Panc1 (cell line): ENCODE data around the gene MAML3.

Experiments
- TF ChIP-seq, protein P1 (sequence below), 2 experiments: IDR thresholded peaks; 2 replicates each; pipeline ENCODE4 v1.6.1; 2011 to 2012; ENCODE audit warnings: low read depth in 2 of 2, control low read depth in 1 of 2, low read length in 1 of 2, mild to moderate bottlenecking in 1 of 2, moderate library complexity in 1 of 2; ENCODE audit not compliant: insufficient read depth in 1 of 2
- TF ChIP-seq, protein P2 (sequence below): fragments of 450-650 bp; IDR thresholded peaks from 2 replicates; pipeline ENCODE4 v1.5.1; 2017; ENCODE audit warnings: mild to moderate bottlenecking

DNA sequence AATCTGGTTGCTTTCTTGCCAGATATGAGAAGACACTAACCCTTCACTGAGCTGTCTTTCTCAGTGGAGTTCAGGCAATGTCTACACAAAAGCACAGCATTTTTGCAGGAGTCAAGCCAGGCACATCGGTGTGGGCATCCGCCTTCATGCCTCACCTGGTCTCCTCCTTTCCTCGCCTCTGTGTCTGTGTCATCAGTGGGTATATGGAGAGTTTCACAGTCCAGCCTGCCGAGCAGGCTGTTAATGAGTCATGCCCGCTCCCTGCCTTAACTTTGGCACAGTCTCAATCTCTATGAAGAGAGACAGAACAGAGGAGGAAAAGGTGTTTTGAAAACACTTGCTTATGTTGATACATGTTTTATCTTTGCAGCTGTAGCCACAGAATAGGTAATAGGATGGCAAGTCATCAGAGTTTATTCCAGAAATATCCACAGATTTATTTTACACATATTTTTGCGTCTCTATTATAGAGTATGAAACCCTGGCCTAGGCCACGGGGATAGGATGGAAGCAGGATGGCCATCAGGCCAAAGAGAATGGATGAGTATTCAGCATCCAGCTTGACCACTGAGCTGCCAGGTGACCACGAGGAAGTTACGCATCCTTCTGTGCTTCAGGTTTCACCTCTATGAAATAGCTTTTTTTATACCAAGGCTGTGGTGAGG is 32.8 kb upstream of the MAML3 start:
- TF ChIP-seq, protein P1, sequence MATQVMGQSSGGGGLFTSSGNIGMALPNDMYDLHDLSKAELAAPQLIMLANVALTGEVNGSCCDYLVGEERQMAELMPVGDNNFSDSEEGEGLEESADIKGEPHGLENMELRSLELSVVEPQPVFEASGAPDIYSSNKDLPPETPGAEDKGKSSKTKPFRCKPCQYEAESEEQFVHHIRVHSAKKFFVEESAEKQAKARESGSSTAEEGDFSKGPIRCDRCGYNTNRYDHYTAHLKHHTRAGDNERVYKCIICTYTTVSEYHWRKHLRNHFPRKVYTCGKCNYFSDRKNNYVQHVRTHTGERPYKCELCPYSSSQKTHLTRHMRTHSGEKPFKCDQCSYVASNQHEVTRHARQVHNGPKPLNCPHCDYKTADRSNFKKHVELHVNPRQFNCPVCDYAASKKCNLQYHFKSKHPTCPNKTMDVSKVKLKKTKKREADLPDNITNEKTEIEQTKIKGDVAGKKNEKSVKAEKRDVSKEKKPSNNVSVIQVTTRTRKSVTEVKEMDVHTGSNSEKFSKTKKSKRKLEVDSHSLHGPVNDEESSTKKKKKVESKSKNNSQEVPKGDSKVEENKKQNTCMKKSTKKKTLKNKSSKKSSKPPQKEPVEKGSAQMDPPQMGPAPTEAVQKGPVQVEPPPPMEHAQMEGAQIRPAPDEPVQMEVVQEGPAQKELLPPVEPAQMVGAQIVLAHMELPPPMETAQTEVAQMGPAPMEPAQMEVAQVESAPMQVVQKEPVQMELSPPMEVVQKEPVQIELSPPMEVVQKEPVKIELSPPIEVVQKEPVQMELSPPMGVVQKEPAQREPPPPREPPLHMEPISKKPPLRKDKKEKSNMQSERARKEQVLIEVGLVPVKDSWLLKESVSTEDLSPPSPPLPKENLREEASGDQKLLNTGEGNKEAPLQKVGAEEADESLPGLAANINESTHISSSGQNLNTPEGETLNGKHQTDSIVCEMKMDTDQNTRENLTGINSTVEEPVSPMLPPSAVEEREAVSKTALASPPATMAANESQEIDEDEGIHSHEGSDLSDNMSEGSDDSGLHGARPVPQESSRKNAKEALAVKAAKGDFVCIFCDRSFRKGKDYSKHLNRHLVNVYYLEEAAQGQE (IDR thresholded peaks at IDR 0.05; ENCODE audit: insufficient read depth in 1 of 2, low read depth in 2 of 2, low read length in 1 of 2), result no peak
- TF ChIP-seq, protein P2, sequence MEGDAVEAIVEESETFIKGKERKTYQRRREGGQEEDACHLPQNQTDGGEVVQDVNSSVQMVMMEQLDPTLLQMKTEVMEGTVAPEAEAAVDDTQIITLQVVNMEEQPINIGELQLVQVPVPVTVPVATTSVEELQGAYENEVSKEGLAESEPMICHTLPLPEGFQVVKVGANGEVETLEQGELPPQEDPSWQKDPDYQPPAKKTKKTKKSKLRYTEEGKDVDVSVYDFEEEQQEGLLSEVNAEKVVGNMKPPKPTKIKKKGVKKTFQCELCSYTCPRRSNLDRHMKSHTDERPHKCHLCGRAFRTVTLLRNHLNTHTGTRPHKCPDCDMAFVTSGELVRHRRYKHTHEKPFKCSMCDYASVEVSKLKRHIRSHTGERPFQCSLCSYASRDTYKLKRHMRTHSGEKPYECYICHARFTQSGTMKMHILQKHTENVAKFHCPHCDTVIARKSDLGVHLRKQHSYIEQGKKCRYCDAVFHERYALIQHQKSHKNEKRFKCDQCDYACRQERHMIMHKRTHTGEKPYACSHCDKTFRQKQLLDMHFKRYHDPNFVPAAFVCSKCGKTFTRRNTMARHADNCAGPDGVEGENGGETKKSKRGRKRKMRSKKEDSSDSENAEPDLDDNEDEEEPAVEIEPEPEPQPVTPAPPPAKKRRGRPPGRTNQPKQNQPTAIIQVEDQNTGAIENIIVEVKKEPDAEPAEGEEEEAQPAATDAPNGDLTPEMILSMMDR, result no peak
